Peyer's patch (tissue), 4 donors: ENCODE measurements around the gene KLRD1.

Experiments
- CTCF ChIP-seq, 6 experiments: fragments of 450-650 bp in 4 of 6; fragments of 200-600 bp in 2 of 6; sonication (generic) in 1 of 6; IDR thresholded peaks; one replicate each; pipeline ENCODE4 v1.5.1; 2017 to 2019; ENCODE audit warnings: antibody characterized with exemption in 6 of 6, mild to moderate bottlenecking in 3 of 6, moderate library complexity in 1 of 6
- POLR2A ChIP-seq, 2 donors: fragments of 450-650 bp; IDR thresholded peaks; one replicate each; pipeline ENCODE4 v1.5.1; 2017; ENCODE audit warnings: antibody characterized with exemption in 2 of 2, mild to moderate bottlenecking in 2 of 2, moderate library complexity in 2 of 2

- TF ChIP-seq POLR2A (IDR thresholded peaks at IDR 0.05) (no peak), CTCF (IDR thresholded peaks at IDR 0.05) (no peak)
Observed at GRCh38 chr12:10301103-10301502, 6.6 kb upstream of the KLRD1 start.
